ENCODE results near the gene MMEL1.

MMEL1 gene

GRCh38 chr1:2604156-2604843 lies 28.5 kb downstream of the MMEL1 start:
- no peak for DNase-seq

GRCh38 chr1:2603521-2604155 lies 29.2 kb downstream of the MMEL1 start:
- DNase-seq: no peak

GRCh38 chr1:2602866-2603520 lies 29.8 kb downstream of the MMEL1 start:
- no peak for DNase-seq

GRCh38 chr1:2602311-2602835 lies 30.4 kb downstream of the MMEL1 start:
- DNase-seq: no peak

GRCh38 chr1:2601721-2602303 lies 31.0 kb downstream of the MMEL1 start:
- DNase-seq: no peak

GRCh38 chr1:2598329-2598931 lies 34.4 kb downstream of the MMEL1 start:
- DNase-seq: no peak

GRCh38 chr1:2597441-2598328 lies 35.1 kb downstream of the MMEL1 start:
- no peak for DNase-seq

GRCh38 chr1:2596530-2597333 lies 36.1 kb downstream of the MMEL1 start:
- no peak for DNase-seq

- DNase-seq: no peak
Measured at GRCh38 chr1:2595812-2596529, 36.8 kb downstream of the MMEL1 start.

GRCh38 chr1:2595261-2595811 lies 37.5 kb downstream of the MMEL1 start:
- no peak for DNase-seq

GRCh38 chr1:2594641-2595131 lies 38.1 kb downstream of the MMEL1 start:
- no peak for DNase-seq

GRCh38 chr1:2594001-2594640 lies 38.7 kb downstream of the MMEL1 start:
- DNase-seq: no peak

GRCh38 chr1:2593251-2593878 lies 39.5 kb downstream of the MMEL1 start:
- DNase-seq: no peak

- no peak for DNase-seq
Measured at GRCh38 chr1:2592672-2593071, 40.1 kb downstream of the MMEL1 start.

GRCh38 chr1:2591581-2592261 lies 41.1 kb downstream of the MMEL1 start:
- no peak for DNase-seq

GRCh38 chr1:2591233-2591580 lies 41.6 kb downstream of the MMEL1 start:
- DNase-seq: no peak

- no peak for DNase-seq
Measured at GRCh38 chr1:2590233-2591141, 42.3 kb downstream of the MMEL1 start.

Measured in NCI-H2227 treated with DMSO at 0.1 percent for 48 hours (cell line).